CD4-positive, alpha-beta T cell treated with Interferon alpha-2 for 1 hour (primary cell): ENCODE measurements around the gene STXBP4.

ENCODE experiments used
- DNase-seq, 2 donors: peaks; one replicate each; pipeline ENCODE4 v3.0.0-alpha.2; 2020 to 2022

STXBP4 gene

DNA sequence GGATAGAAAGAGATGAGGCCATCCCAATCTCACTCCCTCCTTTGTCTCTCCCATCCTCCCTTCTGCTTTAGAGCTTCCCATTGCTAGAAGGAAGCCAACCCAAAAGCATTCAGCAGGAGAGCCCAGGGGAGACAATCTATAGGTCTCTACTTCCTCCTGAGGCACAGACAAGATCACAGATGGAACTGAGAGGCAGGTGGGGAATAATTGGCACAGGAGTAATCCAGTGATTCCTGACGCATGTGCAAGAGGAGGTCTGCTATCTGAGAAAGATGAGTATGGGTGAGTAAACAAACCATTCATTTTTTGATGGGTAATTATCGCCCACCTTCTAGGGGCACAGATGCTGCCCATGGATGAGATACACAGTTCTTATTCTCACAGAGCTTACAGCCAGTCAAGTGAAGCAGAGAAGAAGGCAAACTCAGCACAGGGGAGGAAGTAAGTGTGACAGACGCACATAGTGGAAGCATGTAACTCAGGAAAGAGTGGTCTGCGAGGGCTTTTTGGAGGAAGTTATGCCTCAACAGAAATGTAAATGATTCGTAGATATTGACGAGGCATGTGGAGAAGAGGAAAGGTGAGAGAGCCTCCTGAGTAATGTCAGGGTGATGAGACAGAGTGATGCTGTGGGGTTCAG, 207.3 kb downstream of the STXBP4 start:
- no peak for DNase-seq

DNA sequence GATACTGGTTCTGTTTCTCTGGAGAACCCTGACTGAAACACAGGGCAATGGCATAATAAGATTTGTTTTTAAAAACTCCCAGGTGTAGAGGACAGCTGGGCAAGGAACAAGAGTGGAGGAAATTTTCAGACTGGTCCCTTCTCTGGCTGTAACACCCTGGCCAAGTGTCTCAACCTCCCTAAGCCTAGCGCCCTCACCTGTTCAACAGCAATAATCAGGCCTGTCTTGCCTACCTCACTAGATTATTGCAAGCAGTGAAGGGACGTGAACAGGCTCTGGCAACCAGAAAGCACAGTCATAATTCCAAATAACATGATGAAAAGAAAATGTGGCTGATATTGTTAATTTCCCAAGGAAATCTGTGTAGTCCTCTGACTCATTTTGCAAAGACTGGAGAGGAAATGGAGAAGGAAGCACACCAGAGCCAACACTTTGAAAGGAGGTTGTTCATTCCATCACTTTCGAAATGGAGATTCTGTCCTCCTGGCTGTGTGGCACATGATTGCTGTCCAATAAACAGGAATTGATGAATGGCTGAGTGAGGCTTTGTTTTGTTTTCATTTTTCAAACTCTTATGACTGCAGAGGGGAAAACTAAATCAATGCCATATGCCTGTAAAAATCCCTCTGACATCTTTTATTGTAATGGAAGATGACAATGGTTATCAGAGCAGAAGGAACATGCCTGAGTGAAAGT, 208.7 kb downstream of the STXBP4 start:
- no peak for DNase-seq

DNA sequence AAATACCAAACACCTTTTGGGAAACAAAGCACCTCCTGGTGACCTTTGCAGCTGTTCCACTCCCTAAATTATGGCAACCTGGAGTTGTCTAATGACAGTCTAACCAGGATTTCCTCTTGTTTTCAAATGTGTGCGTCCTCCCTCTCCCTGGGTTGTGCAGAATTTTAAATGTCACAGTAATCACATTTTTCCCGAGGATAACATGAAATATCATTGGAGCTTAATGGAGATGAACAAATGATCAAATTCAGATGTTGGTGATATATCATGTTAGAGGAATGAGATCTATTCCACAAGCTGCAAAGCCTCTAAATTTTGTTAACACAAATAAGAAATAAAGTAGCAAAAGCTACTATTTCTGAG, 209.3 kb downstream of the STXBP4 start:
- no peak for DNase-seq

DNA sequence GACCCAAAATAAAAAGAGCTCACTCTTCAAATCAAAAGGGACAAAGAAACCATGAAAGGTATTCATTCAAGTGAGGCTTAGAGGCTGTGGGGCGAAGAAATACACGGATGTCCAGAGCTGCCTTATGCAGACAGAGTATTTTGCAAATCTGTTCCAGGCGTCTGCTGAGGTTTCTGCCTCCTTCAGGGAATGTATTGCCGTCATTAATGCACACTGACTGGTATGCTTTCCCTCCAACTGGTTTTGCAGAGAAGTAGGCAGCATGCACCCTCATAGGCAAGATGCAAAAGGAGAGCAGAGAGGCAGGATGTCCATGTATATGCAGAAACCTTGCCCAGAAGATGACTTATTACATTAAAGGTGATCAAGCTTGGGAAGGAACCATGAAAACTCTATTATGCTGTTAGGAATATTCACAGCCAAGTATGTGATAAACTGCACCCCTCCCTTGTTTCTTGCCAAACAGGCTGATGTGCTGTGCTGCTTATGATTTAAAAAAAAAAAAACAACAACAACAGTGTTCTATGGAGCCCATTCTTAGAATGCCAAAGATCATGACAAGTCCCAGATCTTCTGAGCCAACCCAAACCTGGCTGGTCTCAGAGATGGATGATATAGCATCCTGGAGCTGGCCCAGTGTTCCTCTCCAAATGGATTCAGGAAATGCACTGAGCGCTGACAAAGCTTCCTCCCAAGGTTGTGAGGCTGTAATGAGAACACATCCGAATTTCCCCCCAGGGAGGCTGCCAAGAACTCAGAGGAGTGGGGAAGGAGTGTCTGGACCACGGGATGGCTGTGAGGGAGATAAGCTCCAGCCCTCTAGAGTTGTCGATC, 218.6 kb downstream of the STXBP4 start:
- no peak for DNase-seq

DNA sequence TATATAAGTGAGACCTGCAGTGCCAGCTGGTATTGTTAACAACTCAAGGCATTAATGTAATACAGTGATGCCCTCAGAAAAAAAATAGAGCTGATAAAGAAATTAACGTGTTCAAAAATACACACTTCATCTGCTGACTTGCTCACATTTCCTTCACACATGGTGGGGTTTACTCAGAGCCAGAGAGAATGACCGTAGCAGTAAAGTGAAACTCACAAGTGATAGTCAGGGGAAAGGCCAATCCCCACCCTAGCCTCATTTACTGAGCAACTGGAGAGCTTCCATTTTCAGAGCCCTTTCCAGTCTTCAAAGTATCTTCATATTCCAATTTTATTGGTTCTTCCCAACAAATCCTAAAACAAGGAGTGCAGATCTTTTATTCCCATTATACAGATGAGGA, 222.2 kb downstream of the STXBP4 start:
- no peak for DNase-seq

DNA sequence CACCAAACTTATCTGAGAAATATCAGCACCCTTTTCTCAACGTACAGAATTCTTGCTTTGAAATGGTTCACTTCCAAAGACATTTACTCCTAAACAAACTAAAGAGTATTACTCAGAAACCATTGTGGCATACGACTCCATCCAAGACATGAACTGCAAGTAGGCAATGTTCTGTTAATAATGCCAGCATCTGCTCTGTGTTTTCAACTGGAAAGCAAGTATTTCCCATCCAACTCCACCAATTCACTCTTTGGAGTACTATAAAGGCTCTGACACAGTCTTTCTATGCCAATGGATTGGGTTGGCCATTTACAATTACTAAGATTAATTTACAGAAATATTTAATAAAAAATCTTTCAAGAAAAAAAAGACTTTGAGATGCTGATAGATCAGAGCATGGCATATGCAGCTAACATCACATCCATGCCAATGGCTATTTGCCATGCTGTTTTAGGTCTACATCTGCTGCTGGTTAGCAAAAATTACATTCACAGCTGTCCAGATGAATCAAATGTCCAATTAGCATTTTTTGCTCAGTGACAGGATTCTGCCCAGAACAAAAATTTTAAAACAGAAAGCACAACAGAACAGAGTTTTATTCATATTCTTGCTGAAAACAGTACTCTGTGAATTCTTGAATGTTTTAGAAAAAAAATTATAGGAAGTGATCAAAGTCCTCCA, 230.3 kb downstream of the STXBP4 start:
- no peak for DNase-seq

DNA sequence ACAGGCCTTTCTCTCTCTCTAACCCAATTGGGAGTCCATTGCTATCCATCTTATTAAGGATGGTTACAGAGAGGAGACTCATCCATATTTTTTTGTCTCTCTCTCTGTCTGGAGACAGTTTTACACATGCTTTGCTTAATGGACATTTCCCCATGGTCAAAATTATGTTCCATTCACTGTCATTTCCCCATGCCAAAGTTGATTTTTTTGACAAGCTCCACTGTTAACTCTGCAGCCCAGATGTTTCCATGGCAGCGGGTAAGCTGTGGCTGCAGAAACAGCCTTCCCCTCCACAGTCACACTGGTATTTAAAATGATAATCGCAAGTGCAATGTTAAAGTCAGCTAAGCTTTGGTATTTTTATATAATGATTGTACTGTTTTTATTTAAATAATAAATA, 232.3 kb downstream of the STXBP4 start:
- DNase-seq, result no peak

DNA sequence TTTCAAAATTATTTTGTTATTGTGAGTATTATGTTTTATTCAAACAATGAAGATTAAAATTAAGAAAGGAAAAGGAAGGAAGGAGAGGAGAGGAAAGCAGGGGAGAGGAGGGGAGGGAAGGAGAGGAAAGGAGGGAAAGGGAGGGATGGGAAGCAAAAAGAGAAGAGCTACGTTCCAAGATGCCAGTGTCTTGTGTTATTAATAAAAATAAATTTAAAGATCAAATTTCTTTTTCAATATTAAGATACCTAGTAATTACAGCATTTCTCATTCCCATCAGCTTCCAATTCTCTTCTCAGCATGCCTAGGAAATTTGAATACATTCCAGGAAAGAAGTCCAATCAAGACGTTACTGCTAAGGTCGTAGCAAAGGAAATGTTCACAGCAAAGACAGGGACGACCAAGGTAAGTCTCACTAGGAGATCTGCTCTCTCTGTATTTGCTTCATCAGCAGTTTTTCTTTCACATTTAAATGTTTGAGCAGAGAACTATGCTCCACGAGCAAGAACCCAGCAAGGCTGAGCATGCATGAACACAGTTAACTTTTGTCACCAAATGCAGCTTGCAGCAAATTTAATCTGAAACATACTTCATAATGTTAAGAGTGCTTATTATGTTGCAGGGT, 232.9 kb downstream of the STXBP4 start:
- DNase-seq, result no peak

DNA sequence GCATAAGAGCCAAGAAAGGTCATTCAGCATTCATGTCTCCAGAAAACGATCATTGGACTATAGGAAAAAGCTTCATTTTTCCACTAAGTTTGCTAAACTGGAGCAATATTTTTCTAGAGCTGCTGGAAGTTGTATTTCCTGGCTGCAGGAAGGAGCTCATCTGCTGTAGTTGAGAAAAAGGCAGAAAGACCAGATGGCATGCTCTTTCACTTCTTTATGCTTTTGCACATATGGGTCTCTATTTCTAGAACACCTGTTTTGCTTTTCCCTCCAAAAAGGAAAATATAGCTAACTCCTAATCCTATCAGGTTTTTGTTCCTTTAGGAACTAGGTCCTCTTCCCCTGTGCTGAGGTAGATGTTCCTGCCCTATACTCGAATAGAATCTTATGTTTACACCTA, 234.3 kb downstream of the STXBP4 start:
- DNase-seq, result no peak

DNA sequence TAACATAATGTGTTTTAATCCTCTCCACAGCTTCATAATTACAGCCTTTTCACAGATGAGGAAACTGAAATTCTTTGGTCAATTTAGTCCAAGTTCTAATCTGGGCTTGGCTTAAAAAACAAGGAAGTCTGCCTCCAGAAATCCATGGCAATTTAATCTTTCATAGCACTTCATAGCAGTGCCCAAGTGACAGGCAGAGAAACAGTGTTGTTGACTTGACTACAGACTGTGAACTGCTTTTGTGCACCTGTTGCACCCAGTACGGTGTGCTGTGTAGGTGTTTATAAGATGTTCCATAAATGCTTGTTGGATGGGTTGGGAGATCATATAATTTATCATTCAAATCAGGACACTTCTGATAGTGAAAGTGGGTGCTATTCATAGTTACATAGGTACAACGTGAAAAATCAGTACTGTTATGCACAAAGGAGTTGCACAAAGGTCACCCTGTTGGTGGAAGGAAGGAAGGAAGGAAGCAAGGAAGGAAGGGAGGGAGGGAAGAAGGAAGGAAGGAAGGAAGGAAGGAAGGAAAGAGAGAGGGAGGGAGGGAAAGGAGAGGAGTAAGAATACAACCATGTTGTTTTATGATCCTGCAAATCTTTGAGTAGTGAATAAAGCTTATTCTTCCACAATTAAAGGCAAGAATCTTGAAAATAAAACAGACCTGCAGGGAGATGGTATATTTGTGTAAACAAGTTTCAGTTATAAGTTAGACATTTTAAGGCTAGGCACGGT, 239.7 kb downstream of the STXBP4 start:
- no peak for DNase-seq

DNA sequence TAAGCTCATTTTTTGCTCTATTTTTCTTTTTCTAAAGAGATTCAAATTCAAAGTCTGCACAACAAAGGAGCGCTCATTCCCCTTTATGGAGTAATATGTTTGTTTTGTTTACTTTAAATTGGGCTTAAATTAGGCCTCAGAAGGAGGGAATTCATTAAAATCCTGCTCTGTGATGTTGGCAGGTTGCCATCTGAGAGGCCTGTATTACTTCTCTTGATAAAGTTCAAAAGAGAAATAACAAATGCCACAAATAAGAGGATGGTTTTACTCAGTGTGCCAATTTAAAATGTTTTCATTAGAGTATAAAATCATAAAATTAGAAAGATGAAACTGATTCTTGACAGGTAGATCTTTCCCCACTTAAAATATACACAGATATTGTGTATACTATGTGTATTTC, 241.7 kb downstream of the STXBP4 start:
- DNase-seq, result no peak

DNA sequence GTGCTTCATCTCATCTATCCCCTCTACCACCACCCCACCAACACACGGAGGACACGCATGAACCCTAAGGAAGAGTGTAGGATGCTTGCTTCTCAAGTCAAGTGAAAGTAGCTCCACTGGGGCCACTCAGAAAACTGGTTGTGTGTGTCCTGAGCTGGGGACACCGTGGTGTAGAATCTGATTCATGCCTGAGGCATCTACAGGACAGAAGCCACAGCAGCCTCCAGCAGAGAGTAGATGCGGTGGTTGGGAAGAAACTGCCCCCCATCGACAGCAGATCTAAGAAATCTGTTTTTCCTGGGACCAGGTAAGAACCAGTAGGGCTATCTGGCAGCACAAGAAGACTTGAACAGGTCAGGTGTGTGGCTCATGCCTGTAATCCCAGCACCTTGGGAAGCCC, 244.3 kb downstream of the STXBP4 start:
- no peak for DNase-seq

DNA sequence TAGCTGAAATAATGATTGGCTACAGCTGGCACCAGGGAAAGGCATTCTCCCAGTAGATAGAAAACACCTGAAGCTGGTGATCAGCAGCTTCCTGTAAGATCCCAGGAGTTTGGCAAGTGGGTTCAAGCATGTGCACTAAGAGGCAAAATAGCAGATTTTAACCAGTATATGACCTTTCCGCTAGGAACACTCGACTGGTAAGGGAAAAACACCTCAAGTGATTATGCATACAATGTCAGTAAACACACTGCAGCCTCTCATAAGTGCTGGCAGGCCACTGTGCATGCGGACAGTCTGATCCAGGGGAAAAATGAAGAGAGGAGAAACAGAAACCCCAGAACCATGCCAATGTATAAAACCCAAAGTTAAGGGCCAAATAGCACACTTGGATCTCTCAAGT, 247.1 kb downstream of the STXBP4 start:
- DNase-seq, result no peak

DNA sequence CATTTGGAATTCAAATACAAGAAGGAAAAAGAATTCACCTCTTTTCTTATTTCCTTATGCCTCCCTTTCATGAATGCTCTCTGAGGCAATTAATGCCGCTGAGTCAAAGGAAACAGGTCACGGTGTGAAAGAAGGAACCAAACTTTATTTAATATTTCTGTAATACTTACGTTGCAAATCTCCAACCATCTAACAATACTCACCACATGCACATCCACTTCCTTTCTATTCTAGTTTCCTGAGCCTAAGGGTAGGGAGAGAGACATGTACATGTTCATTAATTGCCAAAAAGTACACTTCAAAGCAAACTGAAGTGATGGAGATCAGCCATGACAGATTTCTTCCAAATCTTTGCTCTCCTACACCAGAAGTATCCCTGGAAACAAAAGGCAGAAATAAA, 248.3 kb downstream of the STXBP4 start:
- no peak for DNase-seq

DNA sequence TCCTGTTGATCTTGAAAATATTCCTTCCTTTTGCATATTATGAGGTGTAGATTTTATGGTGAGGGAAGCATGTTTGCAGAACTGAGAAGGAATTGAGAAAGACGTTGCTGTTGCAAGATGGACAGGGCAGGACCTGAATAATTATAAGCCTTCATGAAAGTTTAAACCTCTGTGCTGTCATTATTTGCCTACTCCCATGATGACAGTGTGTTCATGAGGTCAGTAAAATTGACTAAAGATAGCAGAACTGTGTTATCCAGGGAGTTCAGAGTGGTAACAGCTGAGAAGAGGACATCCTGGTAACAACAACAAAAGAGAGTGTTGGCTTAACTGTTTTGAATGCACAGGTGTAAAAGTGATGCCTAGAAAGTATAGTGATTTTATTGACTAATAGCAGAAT, 250.9 kb downstream of the STXBP4 start:
- DNase-seq, result no peak

DNA sequence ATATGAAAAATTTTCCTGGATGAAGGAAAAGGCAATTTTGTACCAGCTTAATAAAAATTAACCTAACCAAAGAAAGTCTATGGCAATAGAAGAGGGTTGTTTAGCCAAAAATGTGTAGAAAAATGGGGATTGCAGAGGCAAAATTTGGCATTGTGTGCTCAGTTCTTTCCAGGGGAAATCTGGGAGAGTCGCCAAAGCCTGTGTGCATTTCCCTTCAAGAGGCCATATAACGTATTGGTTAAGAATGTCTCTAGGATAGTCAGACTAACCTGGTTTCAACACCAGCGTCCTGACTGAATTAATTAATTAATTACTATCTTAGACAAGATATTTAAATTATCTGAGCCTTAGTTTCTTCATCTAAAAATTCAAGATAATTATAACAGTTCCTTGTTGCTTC, 251.4 kb downstream of the STXBP4 start:
- DNase-seq, result no peak
